Hematopoietic multipotent progenitor cell treated with erythropoietin and hydrocortisone succinate and interleukin-3 and kit ligand, for 17 days (in vitro differentiated cells): ENCODE measurements around the gene CRYL1.

Experiments used
- DNase-seq: peaks from one replicate; pipeline ENCODE4 v3.0.0-alpha.2; 2015; ENCODE audit warnings: low spot score

Gene CRYL1

GRCh38 chr13:20370815-20371421 is 154.7 kb downstream of the CRYL1 start:
- no peak for DNase-seq

- no peak for DNase-seq
Observed at GRCh38 chr13:20369886-20370361, 155.7 kb downstream of the CRYL1 start.

GRCh38 chr13:20366056-20366455 is 159.6 kb downstream of the CRYL1 start:
- DNase-seq, result no peak

- DNase-seq, result no peak
Observed at GRCh38 chr13:20363603-20364002, 162.1 kb downstream of the CRYL1 start.

GRCh38 chr13:20363172-20363571 is 162.5 kb downstream of the CRYL1 start:
- DNase-seq, result no peak

- no peak for DNase-seq
Observed at GRCh38 chr13:20362484-20363041, 163.1 kb downstream of the CRYL1 start.

- DNase-seq, result no peak
Observed at GRCh38 chr13:20360835-20361412, 164.7 kb downstream of the CRYL1 start.

- no peak for DNase-seq
Observed at GRCh38 chr13:20360041-20360491, 165.6 kb downstream of the CRYL1 start.

GRCh38 chr13:20359335-20359734 is 166.3 kb downstream of the CRYL1 start:
- no peak for DNase-seq

- DNase-seq, result no peak
Observed at GRCh38 chr13:20358022-20358421, 167.6 kb downstream of the CRYL1 start.

- no peak for DNase-seq
Observed at GRCh38 chr13:20356444-20356843, 169.2 kb downstream of the CRYL1 start.

- no peak for DNase-seq
Observed at GRCh38 chr13:20354722-20355121, 170.9 kb downstream of the CRYL1 start.

GRCh38 chr13:20353973-20354372 is 171.7 kb downstream of the CRYL1 start:
- no peak for DNase-seq
